ENCODE measurements around the gene CDC42BPB.

DNA sequence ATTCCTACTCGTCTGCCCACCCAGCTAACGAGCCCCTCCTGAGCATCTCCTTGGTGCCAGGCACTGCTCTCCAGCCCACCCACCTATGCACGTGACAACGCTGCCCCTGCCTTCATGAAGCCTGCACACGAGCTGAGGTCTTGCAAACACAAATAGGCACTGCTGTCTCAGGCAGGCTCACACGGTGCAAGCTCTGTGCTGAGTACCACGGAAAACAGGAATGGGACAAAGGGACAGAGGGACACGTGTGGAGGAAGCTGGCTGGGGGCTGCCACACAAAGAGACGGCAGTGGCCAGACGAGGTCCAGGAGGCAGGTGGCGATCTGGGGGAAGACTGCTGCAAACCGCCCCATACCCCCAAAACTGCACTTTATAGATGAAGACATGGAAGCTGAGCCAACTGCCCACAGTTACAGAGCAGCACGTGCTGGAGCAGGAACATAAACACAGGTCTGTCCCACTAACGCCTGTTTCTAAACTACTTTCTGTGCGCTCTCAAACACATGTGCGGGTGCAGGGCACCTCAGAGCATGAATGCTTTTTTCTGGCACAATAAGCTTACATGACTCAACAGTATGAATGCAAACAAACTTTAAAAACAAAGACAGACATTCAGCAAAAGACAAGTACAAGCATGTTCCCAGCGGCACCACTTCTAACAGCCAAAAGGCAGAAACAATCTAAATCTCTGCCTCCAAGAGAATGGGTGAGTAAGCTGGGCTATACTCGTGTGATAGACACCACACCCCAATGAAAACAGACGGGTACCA, 70.4 kb downstream of the CDC42BPB start:
- TF ChIP-seq CTCF (IDR thresholded peaks at IDR 0.05) (no peak), POLR2A (IDR thresholded peaks at IDR 0.05) (no peak)

Measured in lower leg skin (tissue), 3 donors.